HUES48 (cell line): ENCODE measurements around the gene LONP1.

Experiments
- H3K27ac ChIP-seq: one replicate; pipeline ENCODE4 v1.7.0; 2013; ENCODE audit warnings: low read depth, low read length, inconsistent platforms
- H3K27me3 ChIP-seq: 2 replicates; pipeline ENCODE4 v1.6.1; 2013; ENCODE audit warnings: mild to moderate bottlenecking, low read length; ENCODE audit not compliant: control insufficient read depth, insufficient read depth
- H3K36me3 ChIP-seq: 2 replicates; pipeline ENCODE4 v1.6.1; 2013; ENCODE audit warnings: low read length; ENCODE audit not compliant: control insufficient read depth, insufficient read depth
- H3K4me1 ChIP-seq: 2 replicates; pipeline ENCODE4 v1.6.1; 2013; ENCODE audit warnings: mild to moderate bottlenecking, low read length; ENCODE audit not compliant: control insufficient read depth, insufficient read depth
- H3K4me3 ChIP-seq: 2 replicates; pipeline ENCODE4 v1.5.1; 2013; ENCODE audit warnings: mild to moderate bottlenecking, low read depth, low read length
- H3K9ac ChIP-seq: 2 replicates; pipeline ENCODE4 v1.6.1; 2013; ENCODE audit warnings: mild to moderate bottlenecking, low read depth, low read length, moderate library complexity
- H3K9me3 ChIP-seq: 2 replicates; pipeline ENCODE4 v1.6.1; 2013; ENCODE audit warnings: low read length; ENCODE audit not compliant: control insufficient read depth, insufficient read depth

The LONP1 gene

GRCh38 chr19:5697022-5697889, 22.7 kb downstream of the LONP1 start:
- Histone ChIP-seq H3K4me1 (no peaks in the 10 kb centered on the region), H3K9ac (no peak overlapping the region)

GRCh38 chr19:5696196-5697021, 23.5 kb downstream of the LONP1 start:
- no peaks in the 10 kb centered on the region for H3K9me3 ChIP-seq
- peaks cover 94% of the 10 kb centered on the region for H3K36me3 ChIP-seq
- no peak overlapping the region for H3K9ac ChIP-seq
- no peaks in the 10 kb centered on the region for H3K4me1 ChIP-seq
- no peaks in the 10 kb centered on the region for H3K27me3 ChIP-seq
- no peak overlapping the region for H3K4me3 ChIP-seq
- H3K27ac ChIP-seq = no peak overlapping the region

More at GRCh38 chr19:5697022-5697889, 22.7 kb downstream of the LONP1 start:
- no peak overlapping the region for H3K4me3 ChIP-seq
- no peaks in the 10 kb centered on the region for H3K27me3 ChIP-seq
- H3K27ac ChIP-seq = peak overlapping the region; percentile 61
- H3K9me3 ChIP-seq = no peaks in the 10 kb centered on the region
- peaks cover 86% of the 10 kb centered on the region for H3K36me3 ChIP-seq

- no peak overlapping the region for H3K9ac ChIP-seq
- H3K4me3 ChIP-seq = no peak overlapping the region
- H3K4me1 ChIP-seq = no peaks in the 10 kb centered on the region
- no peaks in the 10 kb centered on the region for H3K27me3 ChIP-seq
- H3K9me3 ChIP-seq = no peaks in the 10 kb centered on the region
- H3K36me3 ChIP-seq = peaks cover 92% of the 10 kb centered on the region
- peak overlapping the region; percentile 20 for H3K27ac ChIP-seq
Measured at GRCh38 chr19:5695649-5696195, 24.2 kb downstream of the LONP1 start.

- Histone ChIP-seq H3K9ac (no peak overlapping the region), H3K27ac (no peak overlapping the region), H3K27me3 (no peaks in the 10 kb centered on the region), H3K36me3 (peaks cover 85% of the 10 kb centered on the region), H3K4me3 (no peak overlapping the region), H3K9me3 (no peaks in the 10 kb centered on the region), H3K4me1 (no peaks in the 10 kb centered on the region)
Measured at GRCh38 chr19:5694956-5695648, 24.8 kb downstream of the LONP1 start.

- no peak overlapping the region for H3K27ac ChIP-seq
- no peak overlapping the region for H3K4me3 ChIP-seq
- no peaks in the 10 kb centered on the region for H3K4me1 ChIP-seq
- H3K27me3 ChIP-seq = no peaks in the 10 kb centered on the region
- no peak overlapping the region for H3K9ac ChIP-seq
- H3K9me3 ChIP-seq = no peaks in the 10 kb centered on the region
- peaks cover 78% of the 10 kb centered on the region for H3K36me3 ChIP-seq
Measured at GRCh38 chr19:5694167-5694955, 25.6 kb downstream of the LONP1 start.

GRCh38 chr19:5693195-5694166, 26.5 kb downstream of the LONP1 start:
- Histone ChIP-seq H3K4me1 (no peaks in the 10 kb centered on the region), H3K36me3 (peaks cover 69% of the 10 kb centered on the region), H3K4me3 (no peak overlapping the region), H3K9ac (no peak overlapping the region), H3K27me3 (no peaks in the 10 kb centered on the region), H3K27ac (no peak overlapping the region), H3K9me3 (no peaks in the 10 kb centered on the region)

GRCh38 chr19:5692723-5693194, 27.2 kb downstream of the LONP1 start:
- Histone ChIP-seq H3K27me3 (no peaks in the 10 kb centered on the region), H3K4me3 (no peak overlapping the region), H3K27ac (peak overlapping the region; percentile 41), H3K4me1 (no peaks in the 10 kb centered on the region), H3K36me3 (peaks cover 64% of the 10 kb centered on the region), H3K9ac (no peak overlapping the region), H3K9me3 (no peaks in the 10 kb centered on the region)

- H3K9ac ChIP-seq = no peak overlapping the region
- H3K4me3 ChIP-seq = peak overlapping the region; percentile 94; the same call in 1 of the 2 replicates
- peak overlapping the region; percentile 41 for H3K27ac ChIP-seq
- H3K27me3 ChIP-seq = no peaks in the 10 kb centered on the region
- no peaks in the 10 kb centered on the region for H3K4me1 ChIP-seq
- peaks cover 60% of the 10 kb centered on the region for H3K36me3 ChIP-seq
- no peaks in the 10 kb centered on the region for H3K9me3 ChIP-seq
Measured at GRCh38 chr19:5691822-5692722, 27.9 kb downstream of the LONP1 start.
